ENCODE data around the gene ICAM4. TPM values are rescaled to one million over a fixed set of nuclear protein-coding genes. Genes with fewer than 3 reads are reported as not detected.

The ICAM4 gene
- total and polyA plus RNA-seq, 9 of the 15 experiments (the other 6 are each of a cell fraction or from before 2014, with no cell fraction given), result 14.1 to 86.1 (median 29.6) TPM

- no peak for TF ChIP-seq CUX1 (CRISPR knock-in tag; IDR thresholded peaks at IDR 0.05)
- peak; percentile 96 for TF ChIP-seq DPF2 (IDR thresholded peaks at IDR 0.05)
- peak; percentile 79; the same call in 1 of the 2 replicates for TF ChIP-seq NR2C2 (CRISPR knock-in tag; IDR thresholded peaks at IDR 0.05)
- TF ChIP-seq NR2C2 (tag; IDR thresholded peaks at IDR 0.05), result peak; percentile 64; the same call in 1 of the 2 replicates
- TF ChIP-seq, protein P1, sequence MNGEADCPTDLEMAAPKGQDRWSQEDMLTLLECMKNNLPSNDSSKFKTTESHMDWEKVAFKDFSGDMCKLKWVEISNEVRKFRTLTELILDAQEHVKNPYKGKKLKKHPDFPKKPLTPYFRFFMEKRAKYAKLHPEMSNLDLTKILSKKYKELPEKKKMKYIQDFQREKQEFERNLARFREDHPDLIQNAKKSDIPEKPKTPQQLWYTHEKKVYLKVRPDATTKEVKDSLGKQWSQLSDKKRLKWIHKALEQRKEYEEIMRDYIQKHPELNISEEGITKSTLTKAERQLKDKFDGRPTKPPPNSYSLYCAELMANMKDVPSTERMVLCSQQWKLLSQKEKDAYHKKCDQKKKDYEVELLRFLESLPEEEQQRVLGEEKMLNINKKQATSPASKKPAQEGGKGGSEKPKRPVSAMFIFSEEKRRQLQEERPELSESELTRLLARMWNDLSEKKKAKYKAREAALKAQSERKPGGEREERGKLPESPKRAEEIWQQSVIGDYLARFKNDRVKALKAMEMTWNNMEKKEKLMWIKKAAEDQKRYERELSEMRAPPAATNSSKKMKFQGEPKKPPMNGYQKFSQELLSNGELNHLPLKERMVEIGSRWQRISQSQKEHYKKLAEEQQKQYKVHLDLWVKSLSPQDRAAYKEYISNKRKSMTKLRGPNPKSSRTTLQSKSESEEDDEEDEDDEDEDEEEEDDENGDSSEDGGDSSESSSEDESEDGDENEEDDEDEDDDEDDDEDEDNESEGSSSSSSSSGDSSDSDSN (IDR thresholded peaks at IDR 0.05; ENCODE audit: borderline replicate concordance in 1 of 2, low read depth in 2 of 2, low read length in 2 of 2), result 0 out of 4 replicates have a peak, but pooled peaks have one; percentile 20 to 39
- TF ChIP-seq PHF21A (IDR thresholded peaks at IDR 0.05; ENCODE audit: borderline replicate concordance, low read depth), result peak; percentile 71; the same call in 1 of the 2 replicates
- peak; percentile 87 for TF ChIP-seq MTA2 (IDR thresholded peaks at IDR 0.05; ENCODE audit: low read depth)
- peak; percentile 71; the same call in 1 of the 2 replicates for TF ChIP-seq ZNF395 (CRISPR knock-in tag; IDR thresholded peaks at IDR 0.05)
- no peak for TF ChIP-seq ZKSCAN3 (CRISPR knock-in tag; IDR thresholded peaks at IDR 0.05)
- TF ChIP-seq ZNF518B (CRISPR knock-in tag; IDR thresholded peaks at IDR 0.05), result no peak
- no peak for TF ChIP-seq SMAD1 (IDR thresholded peaks at IDR 0.05; ENCODE audit: low read depth, low read length, partially characterized antibody)
- TF ChIP-seq MCM2 (IDR thresholded peaks at IDR 0.05; ENCODE audit: low read depth), result peak; percentile 78
- TF ChIP-seq NR4A1 (CRISPR knock-in tag; IDR thresholded peaks at IDR 0.05), result no peak
- no peak; the same call in 1 of the 2 replicates for TF ChIP-seq NR4A1 (tag; IDR thresholded peaks at IDR 0.05)
Observed at GRCh38 chr19:10299545-10300458, 13.0 kb downstream of the ICAM4 start (continued).
